ENCODE results near the gene LRP1B.

The LRP1B gene

GRCh38 chr2:140791802-140792201, 1339.0 kb downstream of the LRP1B start:
- Histone ChIP-seq H3K4me3 (ENCODE audit: low read depth, low read length, poor library complexity, severe bottlenecking) (no peak overlapping the region), H3K36me3 (ENCODE audit: insufficient read depth, low read length) (no peaks in the 10 kb centered on the region), H3K27ac (ENCODE audit: low read depth, low read length, poor library complexity, severe bottlenecking) (no peak overlapping the region), H3K79me2 (ENCODE audit: insufficient read depth, low read length) (no peaks in the 10 kb centered on the region), H3K4me1 (ENCODE audit: insufficient read depth, low read length, severe bottlenecking) (no peaks in the 10 kb centered on the region), H3K4me2 (ENCODE audit: low read length) (no peak overlapping the region), H2AFZ (ENCODE audit: low read length) (no peak overlapping the region), H3F3A (ENCODE audit: insufficient read depth, low read length) (no peaks in the 10 kb centered on the region), H4K20me1 (ENCODE audit: insufficient read depth, low read length) (no peaks in the 10 kb centered on the region), H3K27me3 (ENCODE audit: insufficient read depth, low read length) (no peaks in the 10 kb centered on the region), H3K9me2 (ENCODE audit: low read depth, low read length) (no peaks in the 10 kb centered on the region), H3K9me3 (ENCODE audit: low read length) (no peaks in the 10 kb centered on the region), H3K9ac (ENCODE audit: low read length) (no peak overlapping the region)
- TF ChIP-seq CTCF (IDR thresholded peaks at IDR 0.05; ENCODE audit: low read length) (no peak), EZH2 (IDR thresholded peaks at IDR 0.05; ENCODE audit: borderline replicate concordance, low read length) (no peak)

- Histone ChIP-seq H3K4me1 (ENCODE audit: insufficient read depth, low read length, severe bottlenecking) (no peaks in the 10 kb centered on the region), H4K20me1 (ENCODE audit: insufficient read depth, low read length) (no peaks in the 10 kb centered on the region), H3K9me3 (ENCODE audit: low read length) (no peaks in the 10 kb centered on the region), H3K27me3 (ENCODE audit: insufficient read depth, low read length) (no peaks in the 10 kb centered on the region), H2AFZ (ENCODE audit: low read length) (no peak overlapping the region), H3K9ac (ENCODE audit: low read length) (no peak overlapping the region), H3F3A (ENCODE audit: insufficient read depth, low read length) (no peaks in the 10 kb centered on the region), H3K27ac (ENCODE audit: low read depth, low read length, poor library complexity, severe bottlenecking) (no peak overlapping the region), H3K36me3 (ENCODE audit: insufficient read depth, low read length) (no peaks in the 10 kb centered on the region), H3K9me2 (ENCODE audit: low read depth, low read length) (no peaks in the 10 kb centered on the region), H3K4me3 (ENCODE audit: low read depth, low read length, poor library complexity, severe bottlenecking) (no peak overlapping the region), H3K79me2 (ENCODE audit: insufficient read depth, low read length) (no peaks in the 10 kb centered on the region), H3K4me2 (ENCODE audit: low read length) (no peak overlapping the region)
- TF ChIP-seq CTCF (IDR thresholded peaks at IDR 0.05; ENCODE audit: low read length): no peak
- no peak for TF ChIP-seq EZH2 (IDR thresholded peaks at IDR 0.05; ENCODE audit: borderline replicate concordance, low read length)
Measured at GRCh38 chr2:140786585-140786984, 1344.2 kb downstream of the LRP1B start.

GRCh38 chr2:140775411-140775810, 1355.4 kb downstream of the LRP1B start:
- no peak overlapping the region for H3K9ac ChIP-seq (ENCODE audit: low read length)
- no peak overlapping the region for H3K4me2 ChIP-seq (ENCODE audit: low read length)
- no peaks in the 10 kb centered on the region for H3K36me3 ChIP-seq (ENCODE audit: insufficient read depth, low read length)
- H3K9me3 ChIP-seq (ENCODE audit: low read length): no peaks in the 10 kb centered on the region
- H3K4me1 ChIP-seq (ENCODE audit: insufficient read depth, low read length, severe bottlenecking): no peaks in the 10 kb centered on the region
- no peaks in the 10 kb centered on the region for H3F3A ChIP-seq (ENCODE audit: insufficient read depth, low read length)
- H3K27me3 ChIP-seq (ENCODE audit: insufficient read depth, low read length): no peaks in the 10 kb centered on the region
- TF ChIP-seq CTCF (IDR thresholded peaks at IDR 0.05; ENCODE audit: low read length) (no peak), EZH2 (IDR thresholded peaks at IDR 0.05; ENCODE audit: borderline replicate concordance, low read length) (no peak)
- H3K79me2 ChIP-seq (ENCODE audit: insufficient read depth, low read length): no peaks in the 10 kb centered on the region
- no peak overlapping the region for H3K4me3 ChIP-seq (ENCODE audit: low read depth, low read length, poor library complexity, severe bottlenecking)
- H3K27ac ChIP-seq (ENCODE audit: low read depth, low read length, poor library complexity, severe bottlenecking): no peak overlapping the region
- no peaks in the 10 kb centered on the region for H3K9me2 ChIP-seq (ENCODE audit: low read depth, low read length)
- H4K20me1 ChIP-seq (ENCODE audit: insufficient read depth, low read length): no peaks in the 10 kb centered on the region
- H2AFZ ChIP-seq (ENCODE audit: low read length): no peak overlapping the region
